ENCODE data around the gene ZSCAN26. TPM values are rescaled to one million over a fixed set of nuclear protein-coding genes. Genes with fewer than 3 reads are reported as not detected.

ZSCAN26 gene
- total and polyA plus RNA-seq, 2 of the 8 experiments (the other 6 are each of a cell fraction or from before 2014, with no cell fraction given), result 7.0 to 8.5 TPM

DNA sequence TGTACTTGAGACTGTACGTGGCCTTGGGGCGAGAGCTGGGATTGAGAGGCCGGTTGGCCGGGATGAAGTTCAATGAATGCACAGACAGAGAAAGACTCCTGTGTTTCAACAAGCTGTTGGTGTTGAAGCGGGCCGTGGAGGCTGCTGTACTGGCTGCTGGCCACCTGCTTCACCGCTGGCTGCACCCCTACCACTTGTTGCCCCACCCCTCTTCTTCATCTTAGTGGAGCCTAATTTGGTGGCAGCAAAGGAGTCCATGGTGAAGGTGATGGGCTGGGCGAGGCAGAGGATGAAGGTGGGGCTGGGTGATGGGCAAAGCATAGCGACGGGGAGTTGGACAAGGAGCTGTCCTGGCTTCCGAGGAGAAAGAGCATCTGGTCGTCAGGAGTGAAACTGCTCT lies 49.1 kb upstream of the ZSCAN26 start:
- H4K91ac ChIP-seq (replicated peaks; ENCODE audit: insufficient read length, low read length), result no peak overlapping the region
- no peak overlapping the region for H3K27ac ChIP-seq (ENCODE audit: low read depth, low read length)
- no peak overlapping the region for H3K4ac ChIP-seq (replicated peaks; ENCODE audit: insufficient read length, low read depth, low read length)
- H2BK15ac ChIP-seq (ENCODE audit: low read length), result no peak overlapping the region
- CTCF ChIA-PET (ENCODE audit: partially characterized antibody), result interaction anchor here (1.3 to 2.1 kb wide), 4 partner anchors 10 to 138 kb away, joined by 3 to 8 read pairs (median 4); no protein-coding TSS in a partner anchor
- no peak overlapping the region for H3K23ac ChIP-seq (ENCODE audit: insufficient read length)
- H3K4me3 ChIP-seq (ENCODE audit: extremely low read depth in 1 of 4, insufficient read depth in 2 of 4, low read depth in 3 of 4, low read length in 4 of 4), result peak overlapping the region in 2 of 4 experiments; percentile 53 to 78; a peak in 3 of 8 replicates
- no peak overlapping the region for H3K56ac ChIP-seq (replicated peaks; ENCODE audit: insufficient read length, low read depth, low read length)
- H3K36me3 ChIP-seq (ENCODE audit: control insufficient read depth in 2 of 4, insufficient read depth in 4 of 4, low read length in 3 of 4), result no peaks in the 10 kb centered on the region
- 93% methylated on average over 12 of the region's 12 CpGs; no CpG with 5 or more reads in 1 of the 2 experiments for WGBS, 2 experiments (ENCODE audit: extremely low coverage in 1 of 2, insufficient coverage in 1 of 2, insufficient read length in 1 of 2, insufficient replicate concordance in 2 of 2, low coverage in 1 of 2, low lambda C conversion rate in 2 of 2, missing lambda C conversion rate in 1 of 2)
- H4K5ac ChIP-seq (ENCODE audit: insufficient read length, low read depth, low read length), result no peak overlapping the region
- no peak overlapping the region for H2BK120ac ChIP-seq (replicated peaks; ENCODE audit: low read depth, low read length)
- no peak overlapping the region for H3K18ac ChIP-seq (ENCODE audit: extremely low read depth, low read length)
- no peaks in the 10 kb centered on the region; the same call in 1 of the 2 replicates for H3K79me1 ChIP-seq (ENCODE audit: low read depth, low read length)
- no peak overlapping the region for H2BK20ac ChIP-seq (ENCODE audit: low read length)
- POLR2A ChIA-PET (ENCODE audit: partially characterized antibody), result interaction anchor here (0.6 to 2.6 kb wide), 7 partner anchors 10 to 614 kb away, joined by 3 to 7 read pairs (median 5); partner anchors contain the start of genes ZKSCAN8, ZSCAN16 and ZSCAN31
- H3K9ac ChIP-seq (replicated peaks in 1 of 4; ENCODE audit: extremely low read depth in 1 of 4, low read depth in 3 of 4, low read length in 3 of 4), result no peak overlapping the region
- peaks cover 0 to 4% (median 1%) of the 10 kb centered on the region in 4 experiments; a peak in 3 of 7 replicates for H3K4me1 ChIP-seq (replicated peaks in 1 of 4; ENCODE audit: control insufficient read depth in 3 of 4, insufficient read depth in 4 of 4, low read length in 3 of 4)
- no peak for DNase-seq (ENCODE audit: low read depth in 1 of 2, low spot score in 2 of 2)
- no peak overlapping the region for H3K14ac ChIP-seq (ENCODE audit: insufficient read length)
- no peak overlapping the region for H2BK12ac ChIP-seq (ENCODE audit: low read depth, low read length)
- no peak overlapping the region for H2BK5ac ChIP-seq (ENCODE audit: low read depth, low read length)
- H2AFZ ChIP-seq (ENCODE audit: low read length), result no peak overlapping the region
- H3K79me2 ChIP-seq (ENCODE audit: control insufficient read depth in 1 of 2, insufficient read depth in 2 of 2, low read length in 2 of 2), result no peaks in the 10 kb centered on the region
- no peaks in the 10 kb centered on the region for H4K20me1 ChIP-seq (replicated peaks in 1 of 2; ENCODE audit: control insufficient read depth in 1 of 2, insufficient read depth in 2 of 2, low read length in 2 of 2)
- H3K4me2 ChIP-seq (ENCODE audit: insufficient read depth in 1 of 2, low read depth in 2 of 2, low read length in 2 of 2), result peak overlapping the region; percentile 78 to 89; a peak in 3 of 4 replicates
- 0 out of 2 replicates have a peak overlapping the region, but pooled peaks have one; percentile 9 for H4K8ac ChIP-seq (ENCODE audit: extremely low read depth, insufficient read depth, low read length)
- no peak overlapping the region for H2AK5ac ChIP-seq (ENCODE audit: low read depth, low read length)
- peaks cover 3 to 33% (median 20%) of the 10 kb centered on the region in 4 experiments for H3K27me3 ChIP-seq (replicated peaks in 1 of 4; ENCODE audit: control insufficient read depth in 3 of 4, extremely low read depth in 1 of 4, insufficient read depth in 3 of 4, low read length in 3 of 4)
- FAIRE-seq, result no peak
- H3K9me3 ChIP-seq (ENCODE audit: insufficient read depth in 2 of 2, low read depth in 1 of 2, low read length in 1 of 2), result no peaks in the 10 kb centered on the region
- no peaks in the 10 kb centered on the region; the same call in 1 of the 2 replicates for H3K23me2 ChIP-seq (ENCODE audit: low read depth, low read length)
- no peak for TF ChIP-seq CHD2 (IDR thresholded peaks at IDR 0.05; ENCODE audit: low read length)
- no peak for TF ChIP-seq SP2 (IDR thresholded peaks at IDR 0.05; ENCODE audit: low read length)
- TF ChIP-seq BACH1 (IDR thresholded peaks at IDR 0.05; ENCODE audit: low read length), result no peak
- TF ChIP-seq POLR2AphosphoS5 (IDR thresholded peaks at IDR 0.05; ENCODE audit: low read depth, low read length), result no peak
- TF ChIP-seq CBX5 (IDR thresholded peaks at IDR 0.05; ENCODE audit: low read depth, low read length), result no peak
- no peak for TF ChIP-seq KDM5A (IDR thresholded peaks at IDR 0.05; ENCODE audit: low read length)
- no peak for TF ChIP-seq POU5F1 (IDR thresholded peaks at IDR 0.05; ENCODE audit: low read depth, low read length)
- TF ChIP-seq POLR2A (IDR thresholded peaks at IDR 0.05; ENCODE audit: control extremely low read depth in 1 of 2, low read depth in 2 of 2, low read length in 2 of 2), result no peak
- no peak for TF ChIP-seq NANOG (IDR thresholded peaks at IDR 0.05; ENCODE audit: insufficient read depth, low read depth, low read length, poor library complexity, severe bottlenecking)
- TF ChIP-seq E2F6 (IDR thresholded peaks at IDR 0.05), result no peak
- no peak for TF ChIP-seq MAFK (IDR thresholded peaks at IDR 0.05; ENCODE audit: low read depth, low read length)
- no peak for TF ChIP-seq KDM1A (IDR thresholded peaks at IDR 0.05; ENCODE audit: borderline replicate concordance, low read length)
- TF ChIP-seq SP4 (IDR thresholded peaks at IDR 0.05; ENCODE audit: low read length), result no peak
- TF ChIP-seq CTBP2 (IDR thresholded peaks at IDR 0.05; ENCODE audit: borderline replicate concordance, insufficient read depth, insufficient read length, low read length), result no peak
- TF ChIP-seq JUN (IDR thresholded peaks at IDR 0.05; ENCODE audit: low read depth, low read length), result no peak
